IPS-15b (cell line): ENCODE results near the gene ABLIM1.

ENCODE experiments used
- H3K27me3 ChIP-seq: one replicate; pipeline ENCODE4 v1.6.1; 2013; ENCODE audit warnings: low read length; ENCODE audit not compliant: control insufficient read depth, insufficient read depth
- H3K36me3 ChIP-seq: one replicate; pipeline ENCODE4 v1.6.1; 2013; ENCODE audit warnings: low read length; ENCODE audit not compliant: control insufficient read depth, insufficient read depth
- H3K4me1 ChIP-seq: one replicate; pipeline ENCODE4 v1.6.1; 2013; ENCODE audit warnings: mild to moderate bottlenecking, low read length; ENCODE audit not compliant: control insufficient read depth, insufficient read depth
- H3K4me3 ChIP-seq: one replicate; pipeline ENCODE4 v1.5.1; 2013; ENCODE audit warnings: low read depth, low read length
- H3K9ac ChIP-seq: one replicate; pipeline ENCODE4 v1.6.1; 2013; ENCODE audit warnings: low read depth, mild to moderate bottlenecking, low read length
- H3K9me3 ChIP-seq: one replicate; pipeline ENCODE4 v1.6.1; 2013; ENCODE audit warnings: mild to moderate bottlenecking, low read length; ENCODE audit not compliant: control insufficient read depth, insufficient read depth

Gene ABLIM1

GRCh38 chr10:114642729-114643128 is 15.3 kb downstream of the ABLIM1 start:
- H3K9me3 ChIP-seq: no peaks in the 10 kb centered on the region
- H3K27me3 ChIP-seq: no peaks in the 10 kb centered on the region
- no peak overlapping the region for H3K9ac ChIP-seq
- H3K4me3 ChIP-seq: no peak overlapping the region
- H3K4me1 ChIP-seq: no peaks in the 10 kb centered on the region
- no peaks in the 10 kb centered on the region for H3K36me3 ChIP-seq

DNA sequence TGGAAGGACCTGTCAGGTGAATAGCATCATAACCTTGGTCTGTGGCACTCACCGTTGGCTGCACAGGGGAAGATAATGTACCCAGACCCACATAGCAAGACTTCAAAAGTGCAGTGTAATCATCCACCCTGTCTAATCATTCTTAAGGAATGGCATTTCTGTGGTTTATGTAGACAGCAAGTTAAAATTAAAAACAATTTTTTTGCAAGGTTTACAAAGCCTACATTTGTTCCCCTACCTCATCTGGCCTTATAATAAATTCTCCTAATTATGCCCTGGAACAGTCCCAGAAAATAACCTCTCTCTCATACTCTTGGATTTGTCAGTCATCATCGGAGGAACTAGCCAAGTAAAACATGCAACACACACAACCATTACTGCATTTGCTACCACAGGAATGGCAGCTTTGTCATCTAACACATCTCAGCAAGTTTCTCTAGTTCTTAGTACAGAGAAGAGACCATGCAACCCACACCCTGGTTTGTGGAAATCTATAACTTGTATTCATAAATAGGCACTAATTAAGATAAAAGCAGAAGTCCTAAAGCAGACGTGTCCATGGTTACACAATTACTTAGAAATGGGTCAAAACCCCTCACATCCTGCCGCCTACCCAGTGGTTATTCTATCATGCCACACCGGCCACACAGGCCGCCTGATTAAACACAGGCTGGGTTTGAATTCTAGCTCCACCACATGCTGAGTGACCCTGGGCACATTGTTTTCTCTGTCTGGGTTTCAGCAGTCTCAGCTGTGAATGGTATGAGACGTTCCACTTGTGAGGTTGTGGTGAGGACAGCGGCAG is 19.1 kb downstream of the ABLIM1 start:
- H3K9me3 ChIP-seq: no peaks in the 10 kb centered on the region
- H3K4me3 ChIP-seq: no peak overlapping the region
- H3K4me1 ChIP-seq: no peaks in the 10 kb centered on the region
- H3K9ac ChIP-seq: no peak overlapping the region
- H3K36me3 ChIP-seq: no peaks in the 10 kb centered on the region
- H3K27me3 ChIP-seq: no peaks in the 10 kb centered on the region

GRCh38 chr10:114635797-114636550 is 22.1 kb downstream of the ABLIM1 start:
- Histone ChIP-seq H3K4me3 (no peak overlapping the region), H3K4me1 (no peaks in the 10 kb centered on the region), H3K9ac (no peak overlapping the region), H3K36me3 (no peaks in the 10 kb centered on the region), H3K9me3 (no peaks in the 10 kb centered on the region), H3K27me3 (peaks cover 19% of the 10 kb centered on the region)

- no peaks in the 10 kb centered on the region for H3K36me3 ChIP-seq
- no peak overlapping the region for H3K9ac ChIP-seq
- H3K4me3 ChIP-seq: no peak overlapping the region
- no peaks in the 10 kb centered on the region for H3K9me3 ChIP-seq
- peaks cover 26% of the 10 kb centered on the region for H3K27me3 ChIP-seq
- no peaks in the 10 kb centered on the region for H3K4me1 ChIP-seq
Observed at GRCh38 chr10:114635101-114635500, 23.0 kb downstream of the ABLIM1 start.

DNA sequence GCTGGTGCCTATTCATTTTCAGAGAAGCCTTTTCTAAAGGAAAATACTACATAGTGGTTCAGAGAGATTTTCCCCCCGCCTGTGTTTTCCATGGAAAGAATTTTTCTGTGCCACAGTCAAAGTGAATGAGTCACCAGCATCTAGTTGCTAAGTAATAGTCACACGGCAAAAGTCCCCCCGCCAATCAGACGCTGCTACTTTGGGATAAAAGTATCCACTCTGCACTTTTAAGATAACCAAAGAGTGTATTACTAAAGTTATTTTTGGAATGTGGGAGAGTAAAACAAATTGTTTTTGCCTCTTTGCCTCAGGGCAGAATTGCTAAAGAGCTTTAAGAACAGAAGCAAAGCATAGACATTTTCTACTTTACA is 23.5 kb downstream of the ABLIM1 start:
- Histone ChIP-seq H3K9ac (no peak overlapping the region), H3K36me3 (no peaks in the 10 kb centered on the region), H3K9me3 (no peaks in the 10 kb centered on the region), H3K4me1 (no peaks in the 10 kb centered on the region), H3K4me3 (no peak overlapping the region), H3K27me3 (peaks cover 26% of the 10 kb centered on the region)

GRCh38 chr10:114632869-114633715 is 25.0 kb downstream of the ABLIM1 start:
- no peaks in the 10 kb centered on the region for H3K9me3 ChIP-seq
- no peak overlapping the region for H3K4me3 ChIP-seq
- no peaks in the 10 kb centered on the region for H3K36me3 ChIP-seq
- H3K4me1 ChIP-seq: no peaks in the 10 kb centered on the region
- peaks cover 26% of the 10 kb centered on the region for H3K27me3 ChIP-seq
- no peak overlapping the region for H3K9ac ChIP-seq

GRCh38 chr10:114631666-114632417 is 26.2 kb downstream of the ABLIM1 start:
- Histone ChIP-seq H3K9me3 (no peaks in the 10 kb centered on the region), H3K9ac (no peak overlapping the region), H3K4me1 (no peaks in the 10 kb centered on the region), H3K36me3 (no peaks in the 10 kb centered on the region), H3K27me3 (peaks cover 26% of the 10 kb centered on the region), H3K4me3 (peak overlapping the region; percentile 68)

DNA sequence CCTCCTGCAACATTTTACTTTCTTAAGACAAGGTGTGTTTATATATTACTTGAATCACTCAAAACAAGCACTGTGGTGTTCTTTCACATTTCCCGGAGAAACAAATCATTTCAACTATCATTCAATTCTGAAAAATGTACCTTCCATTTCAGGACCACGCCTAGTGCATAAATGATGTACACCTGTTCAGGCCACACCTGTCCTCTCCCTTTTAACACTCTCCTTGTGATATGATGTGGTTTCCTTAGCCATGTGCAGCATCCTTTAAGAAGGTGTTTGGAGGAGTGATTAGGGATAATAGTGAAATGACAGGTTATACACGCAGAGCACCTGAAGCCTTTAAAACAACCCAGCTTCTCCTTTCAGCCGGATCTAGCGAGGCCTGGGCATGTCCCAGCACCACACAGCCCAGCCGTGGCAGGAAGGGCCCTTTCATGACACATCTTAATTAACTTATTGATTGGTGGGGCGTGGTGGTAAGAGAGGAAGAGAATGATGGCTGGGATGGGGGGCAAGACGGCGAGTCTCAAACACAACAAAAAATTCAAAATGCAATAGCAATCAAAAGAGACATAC is 26.9 kb downstream of the ABLIM1 start:
- Histone ChIP-seq H3K9ac (no peak overlapping the region), H3K4me3 (peak overlapping the region; percentile 68), H3K9me3 (no peaks in the 10 kb centered on the region), H3K36me3 (no peaks in the 10 kb centered on the region), H3K27me3 (peaks cover 26% of the 10 kb centered on the region), H3K4me1 (no peaks in the 10 kb centered on the region)

DNA sequence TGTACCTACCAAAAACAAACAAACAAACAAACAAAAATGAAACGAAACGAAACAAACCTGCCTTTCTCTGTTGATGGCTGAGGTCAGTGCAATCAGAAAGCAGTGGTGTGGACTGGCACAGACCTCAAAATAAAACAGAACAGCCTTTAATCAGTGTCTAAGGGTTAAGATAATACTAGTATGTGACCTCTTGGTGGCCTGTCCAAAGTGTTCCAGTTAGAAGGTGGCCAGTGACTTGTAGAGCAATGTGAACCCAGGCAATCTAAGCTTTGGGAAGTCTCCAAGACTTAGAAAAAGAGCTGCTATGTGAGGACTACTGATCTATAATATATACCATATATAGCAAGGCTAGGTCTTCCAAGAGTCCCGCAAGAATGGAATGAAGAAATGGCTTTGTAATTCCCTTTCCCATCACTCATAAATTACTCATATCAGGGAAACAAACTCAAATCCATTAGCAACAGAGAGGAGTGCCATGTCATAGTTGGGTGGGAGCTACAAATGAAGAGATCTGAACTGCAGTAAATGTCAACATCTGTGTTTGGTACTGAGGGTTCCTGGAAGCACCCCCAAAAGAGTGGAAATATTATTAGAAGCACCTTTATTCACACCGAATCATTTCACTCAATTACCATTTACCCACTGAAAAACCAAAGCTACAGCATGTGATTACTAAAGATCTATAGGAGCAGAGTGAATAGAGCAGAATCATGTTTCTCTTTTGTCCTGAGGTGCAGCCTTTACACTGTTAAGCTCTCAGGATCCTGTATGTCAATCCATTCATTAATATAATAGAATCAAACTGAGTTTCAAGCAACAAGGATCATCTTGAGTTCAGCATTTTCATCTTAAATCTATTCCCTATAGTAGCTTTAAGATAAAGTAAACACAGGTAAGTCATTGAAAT is 28.0 kb downstream of the ABLIM1 start:
- Histone ChIP-seq H3K9me3 (no peaks in the 10 kb centered on the region), H3K36me3 (no peaks in the 10 kb centered on the region), H3K9ac (no peak overlapping the region), H3K27me3 (peaks cover 26% of the 10 kb centered on the region), H3K4me3 (no peak overlapping the region), H3K4me1 (no peaks in the 10 kb centered on the region)

DNA sequence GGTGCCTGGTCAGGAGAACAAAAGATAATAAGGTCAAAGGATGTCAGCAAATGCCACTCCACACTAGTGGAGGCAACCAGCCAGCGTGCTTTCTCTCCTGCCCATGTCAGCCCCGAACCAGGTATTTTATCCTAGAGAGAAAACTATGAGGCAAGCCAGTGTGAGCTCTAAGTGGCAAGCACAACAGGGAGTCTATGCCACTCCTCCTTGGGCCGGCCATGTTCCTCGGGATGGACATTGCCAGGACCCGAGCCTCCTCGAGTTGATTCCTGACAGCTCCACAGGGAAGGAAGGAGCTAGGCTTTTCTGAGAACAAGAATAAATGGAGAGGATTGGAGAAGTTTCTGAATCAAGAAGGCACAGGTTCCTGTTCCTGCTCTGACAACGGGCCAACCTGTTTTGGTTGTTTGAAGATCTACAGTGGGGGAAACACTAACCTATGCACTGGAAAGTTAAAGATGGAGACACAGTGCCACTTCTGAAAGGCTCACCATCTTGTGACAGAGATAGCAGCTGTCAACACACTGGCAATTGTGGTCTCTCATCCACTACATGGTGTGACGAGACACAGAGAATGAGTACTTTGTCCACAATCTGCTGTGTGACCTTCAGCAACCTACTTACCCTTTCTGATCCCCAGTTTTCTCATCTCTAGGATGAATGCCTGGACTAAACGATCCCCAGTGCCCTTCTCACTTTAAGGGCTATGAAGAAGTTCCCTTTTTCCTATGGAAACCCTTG is 28.8 kb downstream of the ABLIM1 start:
- Histone ChIP-seq H3K36me3 (no peaks in the 10 kb centered on the region), H3K4me1 (peaks cover 3% of the 10 kb centered on the region), H3K9ac (no peak overlapping the region), H3K9me3 (no peaks in the 10 kb centered on the region), H3K27me3 (peaks cover 26% of the 10 kb centered on the region), H3K4me3 (no peak overlapping the region)
